ENCODE measurements around the gene KCNA2. TPM values are rescaled to one million over a fixed set of nuclear protein-coding genes. Genes with fewer than 3 reads are reported as not detected.

Gene KCNA2
- total and polyA plus RNA-seq, 10 donors, result 0.09 to 2.6 (median 1.2) TPM

DNA sequence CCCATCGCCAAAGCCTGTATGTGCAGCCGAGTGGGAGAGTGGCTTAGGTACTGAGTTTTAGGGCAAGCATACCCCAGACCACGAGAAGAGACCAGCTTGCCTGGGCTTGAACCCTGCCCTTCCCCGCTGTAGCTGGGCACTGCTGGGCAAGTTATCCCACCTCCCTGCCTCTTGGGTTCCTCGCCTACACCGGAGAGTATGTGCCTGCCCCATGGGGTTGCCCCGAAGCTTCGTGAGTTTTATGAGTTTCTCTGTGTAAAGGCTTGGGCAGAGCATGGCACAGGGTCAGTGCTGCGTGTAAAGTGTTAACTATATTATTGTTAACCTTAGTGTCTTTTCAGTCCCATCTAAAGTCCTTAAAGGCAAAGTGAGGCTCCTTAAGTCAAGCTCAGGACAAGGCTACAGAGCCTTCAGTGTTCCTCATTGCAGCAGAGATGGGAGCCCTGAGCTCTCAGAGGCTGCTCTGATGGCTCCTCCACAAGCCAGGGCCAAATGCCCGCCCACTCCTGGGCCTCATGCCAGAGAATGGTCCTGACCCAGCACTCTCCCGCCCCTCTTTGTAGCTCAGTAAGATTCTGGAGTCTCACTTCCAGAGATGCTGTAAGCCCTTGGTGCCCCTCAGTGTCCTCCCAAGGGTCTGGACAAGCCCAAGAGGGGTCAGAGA is 50.2 kb downstream of the KCNA2 start:
- DNase-seq, result no peak
- H3K4me3 ChIP-seq, result peak overlapping the region in 5 of 8 donors; percentile 34 to 67 (median 39)
- TF ChIP-seq POLR2A (IDR thresholded peaks at IDR 0.05) (no peak), POLR2AphosphoS5 (IDR thresholded peaks at IDR 0.05) (no peak)
- TF ChIP-seq, protein P1, sequence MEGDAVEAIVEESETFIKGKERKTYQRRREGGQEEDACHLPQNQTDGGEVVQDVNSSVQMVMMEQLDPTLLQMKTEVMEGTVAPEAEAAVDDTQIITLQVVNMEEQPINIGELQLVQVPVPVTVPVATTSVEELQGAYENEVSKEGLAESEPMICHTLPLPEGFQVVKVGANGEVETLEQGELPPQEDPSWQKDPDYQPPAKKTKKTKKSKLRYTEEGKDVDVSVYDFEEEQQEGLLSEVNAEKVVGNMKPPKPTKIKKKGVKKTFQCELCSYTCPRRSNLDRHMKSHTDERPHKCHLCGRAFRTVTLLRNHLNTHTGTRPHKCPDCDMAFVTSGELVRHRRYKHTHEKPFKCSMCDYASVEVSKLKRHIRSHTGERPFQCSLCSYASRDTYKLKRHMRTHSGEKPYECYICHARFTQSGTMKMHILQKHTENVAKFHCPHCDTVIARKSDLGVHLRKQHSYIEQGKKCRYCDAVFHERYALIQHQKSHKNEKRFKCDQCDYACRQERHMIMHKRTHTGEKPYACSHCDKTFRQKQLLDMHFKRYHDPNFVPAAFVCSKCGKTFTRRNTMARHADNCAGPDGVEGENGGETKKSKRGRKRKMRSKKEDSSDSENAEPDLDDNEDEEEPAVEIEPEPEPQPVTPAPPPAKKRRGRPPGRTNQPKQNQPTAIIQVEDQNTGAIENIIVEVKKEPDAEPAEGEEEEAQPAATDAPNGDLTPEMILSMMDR (IDR thresholded peaks at IDR 0.05 in 8 of 11, conservative IDR thresholded peaks at IDR 0.05 in 3 of 11), result no peak
- peaks cover 0 to 15% (median 11%) of the 10 kb centered on the region in 6 donors for H3K4me1 ChIP-seq
- peaks cover 4 to 80% (median 20%) of the 10 kb centered on the region in 7 donors for H3K27me3 ChIP-seq (replicated peaks in 1 of 7)
- H3K36me3 ChIP-seq, result no peaks in the 10 kb centered on the region
- intact Hi-C loops (cut with DNase I; ENCODE audit: low total_unique reads), result loop anchor here (10.0 kb wide), 1 partner anchor 59 kb away; no protein-coding TSS in a partner anchor
- H3K27ac ChIP-seq, result no peak overlapping the region
- 49 to 74% (median 55%) methylated on average over 7 to 11 of the region's 11 CpGs for WGBS, 5 donors
- H3K9me3 ChIP-seq, result no peaks in the 10 kb centered on the region

GRCh38 chr1:110554871-110555801 is 51.0 kb downstream of the KCNA2 start:
- DNase-seq, result peak; percentile 86
- Histone ChIP-seq H3K36me3 (no peaks in the 10 kb centered on the region), H3K27ac (no peak overlapping the region), H3K4me3 (peak overlapping the region; percentile 18 to 67 (median 34)), H3K27me3 (replicated peaks in 1 of 7) (peaks cover 4 to 81% (median 20%) of the 10 kb centered on the region in 7 donors), H3K4me1 (peaks cover 0 to 15% (median 11%) of the 10 kb centered on the region in 6 donors), H3K9me3 (no peaks in the 10 kb centered on the region)
- intact Hi-C loops (cut with DNase I; ENCODE audit: low total_unique reads), result loop anchor here (10.0 kb wide), 1 partner anchor 60 kb away; no protein-coding TSS in a partner anchor
- 8 to 21% (median 8%) methylated on average over 19 to 53 of the region's 53 CpGs for WGBS, 5 donors
- TF ChIP-seq, protein P1 (IDR thresholded peaks at IDR 0.05 in 8 of 11, conservative IDR thresholded peaks at IDR 0.05 in 3 of 11), result peak in 10 of 11 experiments; percentile 40 to 88 (median 80)
- TF ChIP-seq POLR2AphosphoS5 (IDR thresholded peaks at IDR 0.05), result peak in 2 of 3 donors; percentile 45 to 60
- TF ChIP-seq POLR2A (IDR thresholded peaks at IDR 0.05), result no peak

DNA sequence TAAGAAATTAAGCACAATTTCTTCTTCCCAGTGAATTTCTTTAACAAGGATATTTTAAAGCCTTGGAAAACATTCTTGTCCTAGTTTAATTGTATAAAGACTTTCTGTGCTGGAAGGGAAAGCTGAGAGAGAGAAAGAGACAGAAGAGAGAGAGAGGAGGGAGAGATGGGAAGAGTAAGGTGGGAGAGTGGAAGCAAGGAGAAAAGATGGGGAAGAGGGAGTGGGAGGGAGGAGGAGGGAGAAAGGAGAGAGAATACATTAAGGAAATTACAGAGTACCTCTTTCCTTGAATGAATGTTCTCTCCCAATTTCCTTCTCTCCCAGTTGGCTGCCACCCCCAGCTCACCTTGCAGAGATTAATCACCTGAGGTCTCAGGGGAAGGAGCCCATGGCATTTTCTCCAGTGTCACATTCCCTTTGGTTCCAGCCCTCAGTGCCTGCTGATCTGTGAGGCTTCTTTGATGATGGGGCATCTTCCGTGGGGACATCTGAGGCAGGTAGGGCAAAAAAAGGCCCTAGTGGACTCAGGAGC is 54.8 kb downstream of the KCNA2 start:
- no peak for DNase-seq
- Histone ChIP-seq H3K27me3 (replicated peaks in 1 of 7) (peaks cover 4 to 61% (median 20%) of the 10 kb centered on the region in 7 donors), H3K27ac (no peak overlapping the region), H3K4me1 (peaks cover 0 to 15% (median 11%) of the 10 kb centered on the region in 6 donors), H3K36me3 (no peaks in the 10 kb centered on the region), H3K9me3 (no peaks in the 10 kb centered on the region), H3K4me3 (no peak overlapping the region)
- TF ChIP-seq, protein P1 (IDR thresholded peaks at IDR 0.05 in 8 of 11, conservative IDR thresholded peaks at IDR 0.05 in 3 of 11), result no peak
- TF ChIP-seq POLR2AphosphoS5 (IDR thresholded peaks at IDR 0.05), result no peak
- no peak for TF ChIP-seq POLR2A (IDR thresholded peaks at IDR 0.05)
- 67 to 100% (median 77%) methylated on average over 1 of the region's 1 CpG for WGBS, 5 donors
- intact Hi-C loops (cut with DNase I; ENCODE audit: low total_unique reads), result loop anchor here (10.0 kb wide), 1 partner anchor 63 kb away; no protein-coding TSS in a partner anchor
